Skeletal muscle tissue (tissue), 4 donors: ENCODE results near the gene SRP9. TPM values are rescaled to one million over a fixed set of nuclear protein-coding genes. Genes with fewer than 3 reads are reported as not detected.
A peak's percentile ranks its signal among the peaks of the same experiment; 100 is the strongest.
"Not testable (repeated sequence)": the region's sequence is repeated elsewhere in the genome, so short reads cannot be mapped to it uniquely, and the experiment has no call there.

Experiments
- H3K27ac ChIP-seq: one replicate; pipeline ENCODE4 v1.7.0; 2013; ENCODE audit warnings: mild to moderate bottlenecking, low read depth, low read length, inconsistent platforms
- H3K27me3 ChIP-seq, 3 donors: one replicate each; pipeline ENCODE4 v1.7.0; 2013; ENCODE audit warnings: low read length in 3 of 3; ENCODE audit not compliant: control insufficient read depth in 3 of 3, insufficient read depth in 3 of 3
- H3K36me3 ChIP-seq, 3 donors: one replicate each; pipeline ENCODE4 v1.7.0; 2013; ENCODE audit warnings: low read length in 3 of 3; ENCODE audit not compliant: control insufficient read depth in 3 of 3, insufficient read depth in 3 of 3
- H3K4me1 ChIP-seq, 3 donors: one replicate each; pipeline ENCODE4 v1.7.0; 2013; ENCODE audit warnings: low read length in 3 of 3, mild to moderate bottlenecking in 3 of 3; ENCODE audit not compliant: control insufficient read depth in 3 of 3, insufficient read depth in 3 of 3
- H3K4me3 ChIP-seq, 3 donors: one replicate each; pipeline ENCODE4 v1.7.0; 2013; ENCODE audit warnings: low read length in 3 of 3
- H3K9ac ChIP-seq, 3 donors: one replicate each; pipeline ENCODE4 v1.7.0; 2013; ENCODE audit warnings: low read length in 3 of 3, mild to moderate bottlenecking in 3 of 3, moderate library complexity in 2 of 3, low read depth in 1 of 3
- H3K9me3 ChIP-seq, 3 donors: one replicate each; pipeline ENCODE4 v1.7.0; 2013; ENCODE audit warnings: low read length in 3 of 3; ENCODE audit not compliant: control insufficient read depth in 3 of 3
- total RNA-seq: library from RNA; depleted of rRNA; stranded (reverse); fragments of >200 nt; gene quantifications from one replicate; pipeline ENCODE4 v1.2.3, GENCODE V29; 2014
- donor health status: Osteomylitis.

SRP9 gene
- total RNA-seq, 1 donor from 2014 or later, result 139 TPM

- peak overlapping the region in 2 of 3 donors; percentile 47 to 63 for H3K9ac ChIP-seq
- H3K9me3 ChIP-seq, result no peaks in the 10 kb centered on the region
- H3K4me1 ChIP-seq, result peaks cover 25 to 31% (median 27%) of the 10 kb centered on the region in 3 donors
- peak overlapping the region; percentile 64 for H3K27ac ChIP-seq
- H3K36me3 ChIP-seq, result no peaks in the 10 kb centered on the region
- H3K4me3 ChIP-seq, result no peak overlapping the region
- H3K27me3 ChIP-seq, result no peaks in the 10 kb centered on the region
These were observed 22.5 kb upstream of the SRP9 start for GRCh38 chr1:225754940-225755641.

DNA sequence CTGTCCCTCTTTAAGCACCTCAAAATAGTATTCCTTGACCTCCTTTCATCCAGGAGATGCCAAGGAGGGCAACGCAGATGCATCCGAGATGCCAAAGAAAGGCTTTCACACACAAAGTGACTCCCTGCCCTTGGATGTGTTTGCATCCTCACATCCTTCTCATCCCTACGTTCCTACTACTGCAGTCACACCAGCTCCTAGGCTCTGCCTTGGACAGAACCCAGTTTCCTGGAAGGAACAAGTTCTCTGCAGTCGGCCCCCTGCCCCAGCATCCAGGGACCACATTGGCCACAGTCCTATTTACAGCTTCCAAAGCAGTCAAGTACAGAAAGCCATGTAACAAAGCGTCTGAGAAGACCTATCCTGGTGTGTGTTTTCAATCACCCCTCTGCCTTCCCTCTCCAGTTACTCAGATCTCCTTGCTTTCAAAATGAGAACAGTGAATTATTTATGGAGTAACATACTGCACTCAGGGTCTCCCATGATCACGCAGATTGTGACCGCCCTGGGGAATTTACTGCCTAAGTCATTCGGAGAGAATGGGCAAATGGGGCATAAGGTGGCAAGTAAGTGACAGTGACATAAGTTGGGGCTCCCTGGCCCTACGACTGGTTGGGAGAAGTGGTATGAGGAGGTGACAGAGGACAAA is 21.8 kb upstream of the SRP9 start:
- peak overlapping the region in 2 of 3 donors; percentile 47 to 63 for H3K9ac ChIP-seq
- H3K27me3 ChIP-seq, result no peaks in the 10 kb centered on the region
- no peaks in the 10 kb centered on the region for H3K36me3 ChIP-seq
- no peaks in the 10 kb centered on the region for H3K9me3 ChIP-seq
- no peak overlapping the region for H3K4me3 ChIP-seq
- H3K27ac ChIP-seq, result peak overlapping the region; percentile 64
- H3K4me1 ChIP-seq, result peaks cover 19 to 25% (median 21%) of the 10 kb centered on the region in 3 donors

DNA sequence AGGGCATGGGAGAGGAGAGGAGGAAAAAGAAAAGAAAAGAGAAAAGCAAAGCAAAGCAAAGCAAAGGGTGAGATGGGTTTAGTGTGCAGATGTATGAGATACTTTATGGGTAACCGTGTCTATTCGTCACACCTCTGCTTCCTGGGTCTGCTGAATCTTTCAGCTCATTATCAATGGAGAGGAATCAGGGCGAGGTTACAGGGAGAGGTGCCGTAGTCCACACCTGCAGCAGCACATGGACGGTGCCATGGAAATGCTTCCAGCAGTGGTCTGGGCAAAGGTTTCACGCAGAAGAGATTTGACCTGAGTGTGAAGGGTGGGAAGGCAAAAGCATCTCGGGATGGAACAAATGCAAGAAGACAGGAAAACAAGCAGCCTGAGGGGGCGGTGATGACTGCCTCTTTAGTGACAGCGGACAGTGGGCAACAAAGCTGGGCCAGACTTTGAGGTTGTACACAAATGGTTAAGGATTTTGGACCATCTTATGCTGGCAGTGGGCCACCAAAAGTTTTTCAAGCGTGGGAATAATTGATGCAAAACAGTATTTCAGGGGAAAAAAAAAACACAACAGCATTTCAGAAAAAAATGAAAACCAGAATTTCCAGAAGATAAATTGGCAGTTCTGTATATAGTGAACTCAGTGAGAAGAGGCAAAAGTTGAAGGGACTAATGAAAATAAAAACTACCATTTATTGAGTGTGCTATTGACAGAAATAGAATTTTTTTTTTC is 19.5 kb upstream of the SRP9 start:
- Histone ChIP-seq H3K9ac (no peak overlapping the region), H3K4me1 (peaks cover 18 to 24% (median 19%) of the 10 kb centered on the region in 3 donors), H3K27me3 (no peaks in the 10 kb centered on the region), H3K27ac (no peak overlapping the region), H3K9me3 (no peaks in the 10 kb centered on the region), H3K4me3 (no peak overlapping the region), H3K36me3 (no peaks in the 10 kb centered on the region)

- not testable (repeated sequence) for H3K27me3 ChIP-seq, H3K4me3 ChIP-seq, H3K9ac ChIP-seq, H3K9me3 ChIP-seq, H3K36me3 ChIP-seq, H3K27ac ChIP-seq
- peaks cover 23 to 36% (median 28%) of the 10 kb centered on the region in 3 donors for H3K4me1 ChIP-seq
These were observed 17.7 kb upstream of the SRP9 start for GRCh38 chr1:225759972-225760371.

DNA sequence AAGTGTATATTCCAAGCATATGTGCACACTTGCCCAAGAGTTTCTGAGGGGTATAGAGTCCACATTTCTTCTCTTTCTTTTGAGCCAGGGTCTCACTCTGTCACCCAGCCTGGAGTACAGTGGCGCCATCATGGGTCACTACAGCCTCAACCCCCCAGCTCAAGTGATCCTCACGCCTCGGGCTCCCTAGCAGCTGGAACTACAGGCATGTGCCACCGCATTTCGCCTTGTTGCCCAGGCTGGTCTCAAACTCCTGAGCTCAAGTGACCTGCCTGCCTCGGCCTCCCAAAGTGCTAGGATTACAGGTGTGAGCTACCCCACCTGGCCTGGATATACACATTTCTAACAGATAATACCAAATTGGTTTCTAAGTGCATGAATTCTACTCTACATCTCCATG is 17.1 kb upstream of the SRP9 start:
- Histone ChIP-seq H3K4me3 (no peak overlapping the region), H3K9me3 (no peaks in the 10 kb centered on the region), H3K4me1 (peaks cover 18 to 31% (median 22%) of the 10 kb centered on the region in 3 donors), H3K27ac (no peak overlapping the region), H3K27me3 (no peaks in the 10 kb centered on the region), H3K9ac (no peak overlapping the region), H3K36me3 (no peaks in the 10 kb centered on the region)

- peaks cover 18 to 28% (median 22%) of the 10 kb centered on the region in 3 donors for H3K4me1 ChIP-seq
- not testable (repeated sequence) for H3K27ac ChIP-seq, H3K9me3 ChIP-seq
These were observed 16.2 kb upstream of the SRP9 start for GRCh38 chr1:225761395-225761794.

DNA sequence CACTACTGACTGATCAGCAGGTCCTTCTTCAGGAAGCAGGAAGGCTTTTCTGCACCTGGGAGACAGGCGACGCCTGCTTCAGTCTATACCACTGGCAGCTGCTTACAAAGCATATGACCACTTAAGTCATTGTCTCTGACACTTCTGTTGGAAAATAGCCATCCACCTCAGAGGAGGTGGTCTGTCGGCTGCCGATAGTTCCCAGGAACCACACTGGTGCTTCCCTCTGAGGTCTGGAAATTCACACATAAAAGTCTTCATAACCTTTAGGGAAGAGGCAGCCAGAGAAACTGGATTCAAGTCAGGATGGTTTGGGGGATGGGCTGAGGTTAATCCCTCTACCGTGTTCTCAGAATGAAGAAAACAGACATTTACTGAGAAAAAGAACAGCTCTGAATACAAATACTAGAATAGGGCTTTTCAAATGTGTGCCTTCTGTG is 15.6 kb upstream of the SRP9 start:
- no peaks in the 10 kb centered on the region for H3K36me3 ChIP-seq
- peaks cover 24 to 34% (median 28%) of the 10 kb centered on the region in 3 donors for H3K4me1 ChIP-seq
- no peak overlapping the region for H3K4me3 ChIP-seq
- no peaks in the 10 kb centered on the region for H3K9me3 ChIP-seq
- peak overlapping the region; percentile 55 for H3K27ac ChIP-seq
- H3K9ac ChIP-seq, result no peak overlapping the region
- no peaks in the 10 kb centered on the region for H3K27me3 ChIP-seq

More at GRCh38 chr1:225761395-225761794, 16.2 kb upstream of the SRP9 start:
- not testable (repeated sequence) for H3K9ac ChIP-seq, H3K36me3 ChIP-seq, H3K27me3 ChIP-seq, H3K4me3 ChIP-seq

DNA sequence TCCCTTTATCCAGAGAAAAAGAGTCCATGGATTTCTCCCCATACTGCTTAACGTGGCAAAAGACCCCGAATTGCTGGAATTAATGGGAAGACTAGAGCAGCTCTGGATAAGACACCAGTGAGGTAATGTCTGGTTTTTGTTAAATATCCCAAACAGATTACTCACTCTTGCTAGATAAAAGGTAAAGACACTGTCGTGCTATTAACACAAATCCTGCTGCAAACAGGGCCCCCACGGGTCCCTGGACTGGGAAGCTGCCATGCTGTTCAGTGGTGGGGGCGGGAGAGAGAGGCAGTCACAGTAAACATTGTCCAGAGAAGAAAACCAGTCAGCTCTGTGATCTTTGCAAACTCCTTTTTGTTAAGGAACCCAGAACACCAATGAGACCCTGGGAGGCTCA is 15.2 kb upstream of the SRP9 start:
- Histone ChIP-seq H3K27ac (peak overlapping the region; percentile 55), H3K4me3 (no peak overlapping the region), H3K9ac (no peak overlapping the region), H3K4me1 (peaks cover 28 to 38% (median 32%) of the 10 kb centered on the region in 3 donors), H3K27me3 (no peaks in the 10 kb centered on the region), H3K36me3 (no peaks in the 10 kb centered on the region), H3K9me3 (no peaks in the 10 kb centered on the region)

DNA sequence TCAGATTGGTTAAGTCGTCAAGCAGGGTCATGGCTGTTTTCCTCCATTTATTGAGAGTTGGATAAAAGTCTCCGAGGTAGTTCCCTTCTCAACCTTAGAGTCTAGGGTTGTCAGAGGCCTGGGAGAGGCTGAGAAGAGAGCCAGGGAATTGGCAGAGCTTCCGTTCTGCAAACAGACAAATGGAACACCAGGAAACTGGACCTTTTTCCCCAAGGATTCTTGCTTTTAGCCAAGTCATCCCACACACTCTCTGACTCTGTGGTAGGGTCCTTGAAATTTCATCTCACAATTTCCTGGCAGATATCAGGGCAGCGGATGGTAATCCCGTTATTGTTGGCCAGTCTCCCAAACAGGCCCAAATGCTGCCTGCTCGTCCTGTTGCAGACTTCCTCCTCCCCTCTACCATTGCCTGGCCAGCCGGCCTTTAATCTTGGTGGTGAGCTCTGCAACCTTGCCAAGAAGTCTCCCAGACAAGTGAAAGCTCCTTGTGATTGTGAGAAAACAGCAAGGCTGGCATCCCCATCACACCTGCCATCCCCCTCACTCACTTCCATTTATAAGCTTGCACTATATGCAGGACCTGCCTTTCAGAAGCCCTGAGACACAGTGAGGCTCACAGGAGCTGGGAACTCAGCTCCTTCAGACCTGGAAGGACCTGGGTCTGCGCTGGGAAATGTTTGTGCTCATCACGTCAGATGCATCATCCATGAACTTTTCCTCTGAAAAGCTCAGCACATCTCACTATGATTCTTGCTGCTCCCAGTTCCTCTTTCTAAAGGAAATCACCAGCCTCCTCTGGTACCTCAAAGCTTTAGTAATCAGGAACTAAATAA is 13.7 kb upstream of the SRP9 start:
- H3K9me3 ChIP-seq, result no peaks in the 10 kb centered on the region
- H3K4me1 ChIP-seq, result peaks cover 42 to 47% (median 44%) of the 10 kb centered on the region in 3 donors
- no peaks in the 10 kb centered on the region for H3K27me3 ChIP-seq
- no peaks in the 10 kb centered on the region for H3K36me3 ChIP-seq
- no peak overlapping the region for H3K4me3 ChIP-seq
- H3K27ac ChIP-seq, result peak overlapping the region; percentile 23
- H3K9ac ChIP-seq, result no peak overlapping the region
